GM18861 (cell line): ENCODE results near the gene CREG1.

Experiments used
- ATAC-seq: cut with Tn5 transposase; IDR thresholded peaks from one replicate; pipeline ENCODE4 v1.9.1; 2021; ENCODE audit not compliant: unreplicated experiment

CREG1 gene

DNA sequence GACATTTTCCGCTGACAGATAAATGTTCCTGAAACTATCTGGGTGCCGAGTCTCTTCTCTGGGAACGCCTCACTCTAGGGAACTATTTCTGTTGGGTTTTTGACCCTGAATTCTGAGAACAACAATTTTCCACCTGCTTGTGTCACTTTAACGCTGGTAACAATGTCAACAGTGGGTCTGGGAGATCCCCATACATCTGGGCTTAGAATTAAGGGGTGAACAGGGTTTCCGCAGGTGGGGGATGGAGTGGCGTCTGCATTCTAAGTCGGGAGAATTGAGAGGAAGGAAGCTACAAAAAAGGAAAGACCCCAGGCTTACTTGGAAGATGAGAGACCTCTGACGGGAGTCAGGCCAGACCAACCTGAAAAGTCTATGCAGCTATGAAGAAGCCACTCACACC, 44.0 kb downstream of the CREG1 start:
- no peak for ATAC-seq

DNA sequence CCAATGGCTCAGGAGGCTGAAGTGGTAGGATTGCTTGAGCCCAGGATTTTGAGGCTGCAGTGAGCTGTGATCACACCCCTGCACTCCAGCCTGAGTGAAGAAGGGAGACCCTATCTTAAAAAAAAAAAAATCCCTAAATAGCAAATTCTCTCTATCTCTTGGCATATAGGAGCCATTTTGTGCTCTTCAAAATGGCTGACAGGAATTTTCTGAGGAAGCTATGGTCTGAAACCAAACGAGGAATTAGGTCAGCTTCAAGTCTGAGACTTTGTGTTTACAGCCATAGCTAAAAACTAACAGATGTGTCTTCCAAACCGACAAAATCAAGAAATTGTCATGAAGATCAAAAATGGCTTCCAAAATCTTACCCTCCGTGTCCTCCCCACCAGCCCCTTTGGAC, 45.8 kb downstream of the CREG1 start:
- ATAC-seq: no peak

DNA sequence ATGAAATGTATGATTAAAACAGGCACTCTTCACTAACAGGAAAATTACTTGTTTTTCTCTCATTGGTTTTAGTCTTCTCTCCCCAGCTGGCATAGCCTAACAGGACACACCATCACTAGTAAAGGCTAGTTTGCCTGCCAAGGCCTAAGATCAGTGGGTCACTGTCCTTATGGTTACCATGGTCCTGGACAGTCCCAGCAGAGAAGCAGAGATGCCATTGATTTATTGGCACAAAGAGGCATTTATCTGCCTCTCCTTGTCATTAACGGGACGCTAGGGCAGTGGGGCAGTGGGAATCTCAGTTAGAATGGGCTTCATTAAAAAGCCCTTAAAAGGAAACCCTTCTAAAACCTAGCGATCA, 49.1 kb downstream of the CREG1 start:
- ATAC-seq: no peak

DNA sequence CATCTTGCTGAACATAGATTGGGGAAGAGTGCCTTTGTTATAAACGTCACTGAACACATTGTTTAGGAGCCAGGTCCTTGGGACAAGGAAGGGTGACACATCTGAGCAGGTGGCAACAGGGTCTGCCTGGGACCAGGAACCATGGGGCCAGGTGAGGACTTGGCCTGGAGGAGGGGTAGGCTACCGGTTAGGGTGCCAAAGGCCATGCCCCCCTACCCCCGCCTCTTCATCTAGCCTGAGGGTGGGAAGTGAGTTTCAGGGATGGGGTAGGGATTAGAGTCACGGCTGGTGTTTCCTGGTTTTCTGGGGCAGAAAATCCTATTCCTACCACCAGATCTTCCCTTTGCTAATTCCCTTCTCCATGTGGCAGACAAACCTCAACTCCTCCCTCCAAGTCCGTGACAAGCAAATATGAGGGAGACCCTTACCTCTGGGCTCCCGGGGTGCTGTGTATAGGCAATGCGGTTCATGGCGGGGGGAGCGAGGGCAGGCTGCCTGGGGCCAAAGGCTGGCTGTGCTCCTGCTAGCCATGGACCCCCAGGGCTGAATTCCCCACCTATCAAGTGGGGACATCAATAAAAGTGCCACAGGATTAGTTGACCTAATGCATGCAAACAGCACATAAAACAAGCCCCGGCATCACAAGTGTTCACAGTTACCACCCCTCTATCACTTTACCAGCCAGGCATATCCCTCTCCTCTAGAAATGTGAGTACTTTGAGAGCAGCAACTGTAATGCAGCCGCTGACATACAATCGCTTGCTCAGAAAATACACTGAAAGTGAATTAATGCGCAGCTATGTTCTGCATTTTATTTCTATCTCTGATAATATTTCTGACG, 49.7 kb downstream of the CREG1 start:
- ATAC-seq: no peak

DNA sequence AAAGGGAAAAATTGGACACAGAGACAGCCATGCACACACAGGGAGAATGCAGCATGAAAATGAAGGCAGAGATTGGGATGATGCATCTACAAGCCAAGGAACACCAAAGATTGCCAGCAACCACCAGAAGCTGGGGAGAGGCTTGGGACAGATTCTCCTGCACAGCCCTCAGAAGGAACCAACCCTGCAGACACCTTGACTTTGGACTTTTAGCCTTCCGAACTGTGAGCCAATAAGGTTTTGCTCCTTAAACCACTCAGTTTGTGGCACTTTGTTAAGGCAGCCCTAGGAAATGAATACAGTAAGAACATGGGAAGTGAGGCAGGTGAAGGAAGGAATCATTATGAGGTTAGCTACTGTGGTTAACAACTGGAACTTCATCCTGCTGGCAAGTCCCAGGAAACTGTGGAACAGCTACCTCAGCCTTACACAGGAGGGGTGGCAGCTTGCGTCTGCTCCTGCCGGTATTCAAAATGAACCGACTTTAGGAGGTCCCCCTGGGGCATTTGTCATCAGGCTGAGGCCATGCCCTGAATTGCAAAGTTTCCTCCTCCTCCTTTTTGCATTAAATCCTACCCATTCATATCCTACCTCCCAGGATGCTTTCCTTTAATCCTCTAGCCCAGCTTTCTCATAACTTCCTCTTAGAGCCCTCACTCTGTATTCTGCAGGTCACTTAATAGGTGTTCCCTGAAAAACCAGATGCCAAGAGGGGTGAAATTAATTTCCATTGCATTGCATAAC, 50.7 kb downstream of the CREG1 start:
- ATAC-seq: no peak

- ATAC-seq: no peak
Observed at GRCh38 chr1:167502192-167502551, 51.4 kb downstream of the CREG1 start.

DNA sequence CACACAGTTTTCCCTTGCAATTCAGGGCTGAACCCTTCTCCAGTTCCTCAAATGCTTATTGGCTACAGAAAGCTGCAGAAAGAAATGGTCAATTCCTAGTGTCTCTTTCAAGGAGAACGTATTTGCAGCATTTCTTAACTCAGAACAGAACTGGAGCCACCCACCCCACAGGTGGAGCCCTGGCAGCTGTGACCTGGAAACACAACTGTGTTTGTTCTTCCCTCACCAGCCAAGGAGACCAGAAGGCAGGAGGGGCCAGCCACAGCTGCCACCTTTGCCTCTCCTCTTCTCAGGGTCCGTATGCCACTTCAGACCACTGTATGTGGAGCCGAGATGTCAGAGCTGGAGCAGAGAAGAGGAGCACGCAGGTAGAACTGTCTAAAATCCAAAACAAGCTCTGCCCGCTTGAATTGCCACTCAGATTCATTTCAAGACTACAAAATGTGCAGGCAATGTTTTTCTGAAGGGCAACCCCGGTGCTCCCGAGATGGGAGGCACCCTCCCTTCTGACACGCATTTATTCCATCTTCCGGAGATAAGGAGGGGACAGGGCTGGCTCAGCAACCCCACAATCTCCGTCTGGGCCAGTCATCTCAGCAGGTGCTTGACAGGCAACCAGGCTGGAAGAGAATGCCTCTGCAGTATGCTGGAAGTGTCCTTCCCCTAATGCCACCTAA, 51.9 kb downstream of the CREG1 start:
- ATAC-seq: no peak

DNA sequence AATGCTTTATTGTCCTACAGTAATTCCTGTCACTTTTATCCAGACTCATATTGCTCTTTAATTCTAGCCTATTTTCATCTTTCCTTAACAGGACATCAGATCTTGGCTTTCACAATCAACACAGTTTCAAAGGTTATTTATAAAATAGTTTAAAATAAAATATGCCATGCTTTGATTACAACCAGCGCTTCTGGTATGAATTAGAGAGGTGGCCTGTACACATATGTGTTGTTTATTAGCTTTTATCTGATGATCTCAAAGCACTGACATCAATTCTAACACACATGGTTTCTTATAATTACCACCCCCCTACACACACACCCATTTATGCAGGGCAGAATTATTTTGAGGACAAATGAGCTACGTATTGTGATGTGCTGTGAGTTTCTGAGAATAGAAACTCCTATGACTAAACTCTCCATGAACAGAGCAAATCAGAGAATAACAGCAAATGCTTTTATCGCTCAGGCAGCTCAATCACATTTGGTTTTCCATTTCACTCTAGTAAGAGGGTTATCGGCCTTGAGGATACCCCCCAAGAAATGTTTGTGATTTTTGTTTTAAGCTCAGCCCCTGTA, 53.2 kb downstream of the CREG1 start:
- peak; percentile 27 for ATAC-seq

DNA sequence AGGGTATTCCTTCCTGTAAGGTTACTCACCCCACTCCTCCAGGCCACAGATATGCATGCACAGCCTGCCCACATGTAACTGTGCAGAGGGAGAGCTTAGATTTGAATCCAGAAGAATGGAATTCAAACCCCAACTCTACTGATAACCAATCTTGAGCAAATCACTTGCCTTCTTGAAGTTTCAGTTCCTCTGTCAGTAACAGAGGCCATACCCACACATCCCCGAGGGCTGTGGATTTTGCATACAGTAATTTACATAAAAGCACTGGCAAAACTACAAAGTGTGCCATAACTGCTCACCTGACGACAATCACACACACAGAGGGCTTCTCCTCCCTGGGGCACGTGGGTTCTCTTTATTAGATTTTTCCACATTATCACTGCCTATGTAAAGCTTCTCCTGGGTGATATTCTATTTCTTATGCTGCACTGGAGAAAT, 53.9 kb downstream of the CREG1 start:
- peak; percentile 94 for ATAC-seq

DNA sequence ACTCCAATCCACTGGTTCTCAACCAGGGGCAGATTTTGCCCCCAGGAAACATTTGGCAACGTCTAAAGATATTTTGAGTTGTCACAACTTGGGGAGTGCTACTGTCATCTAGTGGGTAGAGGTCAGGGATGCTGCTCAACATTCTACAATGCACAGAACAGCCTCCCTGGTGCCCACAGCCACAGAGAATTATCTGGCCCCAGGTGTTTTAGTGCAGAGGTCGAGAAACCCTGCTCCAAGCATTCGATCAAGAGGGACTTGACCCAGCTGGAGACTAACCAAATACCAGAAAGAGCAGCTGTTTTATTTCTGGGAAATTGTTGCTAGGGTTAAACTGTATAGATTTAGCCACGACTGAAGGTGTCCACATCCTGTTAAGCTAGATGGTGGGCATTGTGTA, 54.5 kb downstream of the CREG1 start:
- no peak for ATAC-seq

DNA sequence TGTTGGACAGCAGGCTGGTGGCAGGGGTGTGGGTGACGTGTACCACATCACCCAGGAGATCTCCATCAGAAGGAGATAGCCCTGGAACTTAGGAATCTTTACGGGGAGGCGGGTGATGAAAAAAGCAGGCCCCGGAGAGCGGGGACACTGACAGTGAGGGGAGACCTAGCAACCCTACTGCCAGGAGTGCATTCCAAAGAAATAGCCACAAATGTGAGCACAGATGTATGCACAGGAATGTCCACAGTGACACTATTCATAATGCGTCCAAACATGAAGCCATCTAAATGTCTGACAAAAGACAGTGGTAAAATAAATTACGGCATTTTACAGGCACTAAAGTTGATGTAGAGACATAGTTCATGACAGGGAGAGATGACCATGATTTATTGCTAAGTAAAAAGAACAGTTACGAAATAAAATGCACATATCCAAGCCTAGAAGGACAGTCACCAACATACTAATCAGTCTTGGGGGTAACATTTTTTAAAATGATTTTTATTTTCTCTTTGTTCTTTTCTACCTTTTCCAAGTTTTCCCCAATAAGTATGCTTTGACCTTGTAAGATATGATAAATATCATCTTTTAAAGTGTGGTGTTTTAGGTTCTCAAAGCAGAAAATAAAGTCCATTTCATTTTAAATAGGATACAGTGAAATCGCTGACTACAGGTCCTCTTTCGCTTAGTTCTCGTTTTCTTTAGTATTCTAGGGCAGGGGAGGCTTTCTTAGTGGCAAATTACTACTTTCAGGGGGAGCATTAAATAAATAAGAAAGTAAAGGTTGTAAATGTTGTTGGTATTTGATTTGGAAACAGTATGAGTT, 56.6 kb downstream of the CREG1 start:
- no peak for ATAC-seq

DNA sequence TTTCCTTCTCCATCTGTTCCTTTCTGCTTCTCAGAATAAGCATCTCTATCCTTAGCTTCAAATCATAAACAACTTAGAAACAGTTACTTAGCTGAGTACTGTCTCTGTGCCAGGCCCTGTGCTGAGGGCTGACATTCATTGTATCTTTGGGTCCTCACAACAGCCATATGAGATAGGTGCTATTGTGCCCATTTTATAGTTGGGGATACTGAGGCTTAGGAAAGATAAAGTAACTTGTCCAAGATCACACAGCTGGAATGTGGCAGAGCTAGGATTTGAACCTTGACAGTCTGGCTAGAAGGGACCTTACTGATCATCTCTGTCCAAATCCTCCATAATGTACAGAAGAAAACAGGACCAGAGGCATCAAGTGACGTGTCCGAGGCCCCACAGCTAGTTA, 60.2 kb downstream of the CREG1 start:
- ATAC-seq: no peak

GRCh38 chr1:167492481-167492910, 61.1 kb downstream of the CREG1 start:
- ATAC-seq: no peak

DNA sequence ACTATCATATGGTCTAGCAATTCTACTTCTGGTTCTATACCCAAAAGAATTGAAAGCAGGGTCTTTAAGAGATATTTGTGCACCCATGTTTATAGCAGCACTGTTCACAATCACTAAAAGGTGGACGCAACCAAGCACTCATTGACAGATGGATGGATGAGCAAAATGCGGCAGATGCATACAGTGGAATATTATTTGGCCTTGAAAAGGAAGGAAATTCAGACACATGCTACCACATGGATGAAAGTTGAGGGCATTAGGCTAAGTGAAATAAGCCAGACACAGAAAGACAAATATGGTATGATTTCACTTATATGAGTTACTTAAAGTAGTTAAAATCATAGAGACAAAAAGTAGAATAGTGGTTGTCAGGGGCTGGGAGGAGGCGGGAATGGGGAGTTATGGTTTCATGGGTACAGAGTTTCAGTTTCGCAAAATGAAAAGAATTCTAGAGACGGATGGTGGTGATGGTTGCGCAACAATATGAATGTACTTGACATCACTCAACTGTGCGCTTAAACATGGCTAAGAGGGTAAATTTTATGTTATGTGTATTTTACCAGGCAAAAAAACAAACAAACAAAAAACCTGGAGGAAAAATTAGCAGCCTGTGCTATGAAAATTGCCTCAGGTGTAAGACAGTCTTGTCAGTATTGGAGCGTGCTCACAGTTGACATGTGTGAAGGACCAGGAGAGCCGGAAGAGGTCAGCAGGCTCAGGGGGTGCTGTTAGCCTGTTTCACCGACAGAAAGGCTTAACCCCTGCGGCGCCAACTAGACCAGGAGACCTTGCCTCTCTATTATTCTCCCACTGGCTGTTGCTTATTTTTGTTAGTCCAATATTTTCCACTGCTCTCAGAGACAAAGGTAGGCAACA, 61.7 kb downstream of the CREG1 start:
- no peak for ATAC-seq
